Activated CD8-positive, alpha-beta T cell treated with anti-CD3 and anti-CD28 coated beads, Interleukin-2, amount 10 ng/mL, durations not matched to agents 7 days and 5 days (primary cell): ENCODE measurements around the gene WRAP73. TPM values are rescaled to one million over a fixed set of nuclear protein-coding genes. Genes with fewer than 3 reads are reported as not detected.

ENCODE experiments used
- ATAC-seq: fragments of 150-1000 bp; cut with Tn5 transposase; one replicate; pipeline ENCODE4 v1.10.0; 2021; ENCODE audit warnings: moderate library complexity
- CTCF ChIA-PET: fragments of 350-600 bp; sonication (Branson Sonifier 250); formaldehyde crosslinking; loops from one replicate; lab custom pipeline; 2021; ENCODE audit warnings: antibody characterized with exemption; lab: Charles Lee
- POLR2A ChIA-PET: fragments of 350-600 bp; sonication (Branson Sonifier 250); formaldehyde crosslinking; loops from one replicate; lab custom pipeline; 2021; ENCODE audit warnings: antibody characterized with exemption; lab: Charles Lee
- DNase-seq: peaks from one replicate; pipeline ENCODE4 v3.0.0-alpha.2; 2020
- H3K27ac Mint-ChIP-seq: one replicate; pipeline ENCODE4 v1.8.0; 2021; ENCODE audit warnings: mild to moderate bottlenecking, mixed read lengths
- H3K27me3 Mint-ChIP-seq: one replicate; pipeline ENCODE4 v1.8.0; 2021; ENCODE audit warnings: low read depth, mixed read lengths
- H3K36me3 Mint-ChIP-seq: one replicate; pipeline ENCODE4 v1.8.0; 2021; ENCODE audit warnings: low read depth, mixed read lengths
- H3K4me1 Mint-ChIP-seq: one replicate; pipeline ENCODE4 v1.8.0; 2021; ENCODE audit warnings: low read depth, mixed read lengths
- H3K4me3 Mint-ChIP-seq: one replicate; pipeline ENCODE4 v1.8.0; 2021; ENCODE audit warnings: mild to moderate bottlenecking, mixed read lengths
- H3K9me3 Mint-ChIP-seq: one replicate; pipeline ENCODE4 v1.8.0; 2022; ENCODE audit warnings: mixed read lengths; ENCODE audit not compliant: insufficient read depth
- total RNA-seq, 2 experiments: library from RNA; stranded (reverse); gene quantifications; one replicate each; pipeline ENCODE4 v1.2.3, GENCODE V29; 2021

WRAP73 gene
- total RNA-seq, 2 experiments from 2014 or later, result 33.1 to 36.7 TPM

- Mint-ChIP-seq H3K9me3 (no peaks in the 10 kb centered on the region), H3K27me3 (peaks cover 8% of the 10 kb centered on the region), H3K36me3 (no peaks in the 10 kb centered on the region), H3K4me1 (peaks cover 12% of the 10 kb centered on the region), H3K27ac (no peak overlapping the region), H3K4me3 (no peak overlapping the region)
- ChIA-PET POLR2A (no interaction called here), CTCF (no interaction called here)
- DNase-seq (no peak), ATAC-seq (no peak)
These were observed 10.8 kb upstream of the WRAP73 start for GRCh38 chr1:3660704-3661103.

GRCh38 chr1:3659093-3659492 lies 9.2 kb upstream of the WRAP73 start:
- no peak overlapping the region for H3K4me3 Mint-ChIP-seq
- ChIA-PET POLR2A (interaction anchor here (0.6 kb wide), 1 partner anchor 407 kb away, joined by 4 read pairs; no protein-coding TSS in a partner anchor), CTCF (interaction anchor here (1.0 kb wide), 1 partner anchor 40 kb away, joined by 4 read pairs; no protein-coding TSS in a partner anchor)
- no peak overlapping the region for H3K27ac Mint-ChIP-seq
- DNase-seq, result no peak
- H3K4me1 Mint-ChIP-seq, result peaks cover 12% of the 10 kb centered on the region
- peaks cover 19% of the 10 kb centered on the region for H3K27me3 Mint-ChIP-seq
- no peaks in the 10 kb centered on the region for H3K36me3 Mint-ChIP-seq
- no peak for ATAC-seq
- H3K9me3 Mint-ChIP-seq, result no peaks in the 10 kb centered on the region

- ATAC-seq (no peak), DNase-seq (no peak)
- POLR2A ChIA-PET, result no interaction called here
- H3K9me3 Mint-ChIP-seq, result no peaks in the 10 kb centered on the region
- no peak overlapping the region for H3K4me3 Mint-ChIP-seq
- no peaks in the 10 kb centered on the region for H3K36me3 Mint-ChIP-seq
- H3K27ac Mint-ChIP-seq, result no peak overlapping the region
- H3K27me3 Mint-ChIP-seq, result peaks cover 28% of the 10 kb centered on the region
- CTCF ChIA-PET, result interaction anchor here (1.0 kb wide), 1 partner anchor 39 kb away, joined by 4 read pairs; no protein-coding TSS in a partner anchor
- H3K4me1 Mint-ChIP-seq, result peaks cover 12% of the 10 kb centered on the region
These were observed 8.3 kb upstream of the WRAP73 start for GRCh38 chr1:3658231-3658615.

- CTCF ChIA-PET, result interaction anchor here (1.0 kb wide), 1 partner anchor 39 kb away, joined by 4 read pairs; no protein-coding TSS in a partner anchor
These were observed 7.8 kb upstream of the WRAP73 start for GRCh38 chr1:3657578-3658230.

GRCh38 chr1:3657096-3657475 lies 7.2 kb upstream of the WRAP73 start:
- no peak overlapping the region for H3K27ac Mint-ChIP-seq
- peaks cover 12% of the 10 kb centered on the region for H3K4me1 Mint-ChIP-seq
- peaks cover 28% of the 10 kb centered on the region for H3K27me3 Mint-ChIP-seq
- H3K4me3 Mint-ChIP-seq, result no peak overlapping the region
- H3K36me3 Mint-ChIP-seq, result no peaks in the 10 kb centered on the region
- DNase-seq (no peak), ATAC-seq (no peak)
- H3K9me3 Mint-ChIP-seq, result no peaks in the 10 kb centered on the region
- ChIA-PET POLR2A (no interaction called here), CTCF (no interaction called here)

More at GRCh38 chr1:3657578-3658230, 7.8 kb upstream of the WRAP73 start:
- ATAC-seq (no peak), DNase-seq (no peak)
- peaks cover 12% of the 10 kb centered on the region for H3K4me1 Mint-ChIP-seq
- POLR2A ChIA-PET, result no interaction called here
- H3K36me3 Mint-ChIP-seq, result no peaks in the 10 kb centered on the region
- no peaks in the 10 kb centered on the region for H3K9me3 Mint-ChIP-seq
- no peak overlapping the region for H3K27ac Mint-ChIP-seq
- no peak overlapping the region for H3K4me3 Mint-ChIP-seq
- peaks cover 28% of the 10 kb centered on the region for H3K27me3 Mint-ChIP-seq

- Mint-ChIP-seq H3K36me3 (no peaks in the 10 kb centered on the region), H3K27me3 (peaks cover 28% of the 10 kb centered on the region), H3K27ac (no peak overlapping the region), H3K4me1 (peaks cover 12% of the 10 kb centered on the region), H3K9me3 (no peaks in the 10 kb centered on the region), H3K4me3 (no peak overlapping the region)
- ATAC-seq (no peak), DNase-seq (peak; percentile 31)
- ChIA-PET CTCF (no interaction called here), POLR2A (no interaction called here)
These were observed 6.7 kb upstream of the WRAP73 start for GRCh38 chr1:3656450-3657095.

- no peak for ATAC-seq
- ChIA-PET CTCF (interaction anchor here (1.1 kb wide), 1 partner anchor 32 kb away, joined by 3 read pairs; no protein-coding TSS in a partner anchor), POLR2A (no interaction called here)
- Mint-ChIP-seq H3K27me3 (peaks cover 39% of the 10 kb centered on the region), H3K4me3 (no peak overlapping the region), H3K36me3 (no peaks in the 10 kb centered on the region), H3K27ac (no peak overlapping the region), H3K4me1 (peaks cover 14% of the 10 kb centered on the region), H3K9me3 (no peaks in the 10 kb centered on the region)
- DNase-seq, result no peak
These were observed 4.8 kb upstream of the WRAP73 start for GRCh38 chr1:3654549-3655281.

GRCh38 chr1:3653286-3653618 lies 3.3 kb upstream of the WRAP73 start:
- CTCF ChIA-PET, result interaction anchor here (1.1 kb wide), 1 partner anchor 30 kb away, joined by 3 read pairs; no protein-coding TSS in a partner anchor
- Mint-ChIP-seq H3K4me3 (no peak overlapping the region), H3K9me3 (no peaks in the 10 kb centered on the region), H3K36me3 (peaks cover 2% of the 10 kb centered on the region), H3K27ac (no peak overlapping the region), H3K4me1 (peaks cover 24% of the 10 kb centered on the region), H3K27me3 (peaks cover 34% of the 10 kb centered on the region)
- DNase-seq (no peak), ATAC-seq (no peak)
- POLR2A ChIA-PET, result interaction anchor here (0.6 kb wide), 1 partner anchor 75 kb away, joined by 3 read pairs; no protein-coding TSS in a partner anchor

- H3K4me1 Mint-ChIP-seq, result peaks cover 29% of the 10 kb centered on the region
- ATAC-seq (no peak), DNase-seq (no peak)
- peaks cover 2% of the 10 kb centered on the region for H3K36me3 Mint-ChIP-seq
- H3K27me3 Mint-ChIP-seq, result peaks cover 33% of the 10 kb centered on the region
- ChIA-PET CTCF (no interaction called here), POLR2A (no interaction called here)
- no peak overlapping the region for H3K27ac Mint-ChIP-seq
- H3K4me3 Mint-ChIP-seq, result no peak overlapping the region
- no peaks in the 10 kb centered on the region for H3K9me3 Mint-ChIP-seq
These were observed 2.8 kb upstream of the WRAP73 start for GRCh38 chr1:3652548-3653285.

- Mint-ChIP-seq H3K36me3 (peaks cover 4% of the 10 kb centered on the region), H3K4me1 (peaks cover 30% of the 10 kb centered on the region), H3K27ac (no peak within 1 kb of the TSS), H3K27me3 (peaks cover 33% of the 10 kb centered on the region), H3K4me3 (peak within 1 kb of the TSS; percentile 25), H3K9me3 (no peaks in the 10 kb centered on the region)
- ATAC-seq (no peak), DNase-seq (no peak)
- ChIA-PET POLR2A (no interaction called here), CTCF (interaction anchor here (0.9 kb wide), 1 partner anchor 72 kb away, joined by 3 read pairs; no protein-coding TSS in a partner anchor)
These were observed 2.1 kb upstream of the WRAP73 start, which contains the start of gene TP73 for GRCh38 chr1:3651930-3652547. Gene TP73 (plus strand): TSS chr1:3652516. CDS start chr1:3682366, 29,850 bp downstream.
